Lung (tissue), 12 donors: ENCODE measurements around the gene PRPF8. TPM values are rescaled to one million over a fixed set of nuclear protein-coding genes. Genes with fewer than 3 reads are reported as not detected.
"Not testable (repeated sequence)": the region's sequence is repeated elsewhere in the genome, so short reads cannot be mapped to it uniquely, and the experiment has no call there.

Experiments used
- ATAC-seq: fragments of 200-7000 bp; cut with Tn5 transposase; one replicate; pipeline ENCODE4 v1.9.1; 2020; ENCODE audit warnings: moderate number of reproducible peaks; ENCODE audit not compliant: insufficient read depth, low FRiP score
- DNase-seq, 3 donors: peaks; one replicate each; pipeline ENCODE4 v3.0.0-alpha.2; 2013 to 2017
- H3K27ac ChIP-seq, 2 donors: one replicate each; pipeline ENCODE4 v1.5.1; 2013; ENCODE audit warnings: mild to moderate bottlenecking in 2 of 2, moderate library complexity in 2 of 2, control low read depth in 1 of 2, inconsistent platforms in 1 of 2, low read depth in 1 of 2, low read length in 1 of 2
- H3K27me3 ChIP-seq, 3 donors: one replicate each; pipeline ENCODE4 v1.5.1; 2013; ENCODE audit warnings: low read length in 2 of 3; ENCODE audit not compliant: control insufficient read depth in 3 of 3, insufficient read depth in 3 of 3
- H3K36me3 ChIP-seq, 4 donors: one replicate each; pipeline ENCODE4 v1.5.1; 2013; ENCODE audit warnings: low read length in 4 of 4, mild to moderate bottlenecking in 1 of 4, moderate library complexity in 1 of 4; ENCODE audit not compliant: control insufficient read depth in 4 of 4, insufficient read depth in 4 of 4
- H3K4me1 ChIP-seq, 5 donors: one replicate each; pipeline ENCODE4 v1.5.1; 2013; ENCODE audit warnings: low read length in 5 of 5, mild to moderate bottlenecking in 2 of 5, moderate library complexity in 1 of 5; ENCODE audit not compliant: control insufficient read depth in 5 of 5, insufficient read depth in 5 of 5
- H3K4me3 ChIP-seq: one replicate; pipeline ENCODE4 v1.5.1; 2013; ENCODE audit warnings: mild to moderate bottlenecking, control low read depth, moderate library complexity
- H3K9ac ChIP-seq, 2 donors: one replicate each; pipeline ENCODE4 v1.5.1; 2013; ENCODE audit warnings: low read length in 2 of 2, control low read depth in 1 of 2; ENCODE audit not compliant: insufficient read depth in 1 of 2
- H3K9me3 ChIP-seq, 4 donors: one replicate each; pipeline ENCODE4 v1.5.1; 2013; ENCODE audit warnings: low read length in 3 of 4, mild to moderate bottlenecking in 1 of 4, moderate library complexity in 1 of 4; ENCODE audit not compliant: control insufficient read depth in 4 of 4, insufficient read depth in 3 of 4
- WGBS, 2 donors: extraction: QIAGEN DNeasy Blood & Tissue Kit; methylation state at CpG; one replicate each; pipeline ENCODE4 v1.1.7; 2013; 5-methylcytosine and 5-hydroxymethylcytosine counted together
- polyA plus RNA-seq, 2 donors: library from polyadenylated mRNA; stranded (reverse); fragments of 200-250 nt; gene quantifications; one replicate each; pipeline ENCODE4 v1.2.1, GENCODE V29; 2013
- total RNA-seq, 2 donors: library from RNA; depleted of rRNA in 1 of 2; stranded (reverse); fragments of >200 nt in 1 of 2; gene quantifications; one replicate each; pipeline ENCODE4 v1.2.1, GENCODE V29; 2014 to 2021
- TF ChIP-seq, protein P1 (sequence below): IDR thresholded peaks from 2 replicates; pipeline ENCODE4 v1.5.1; 2012; ENCODE audit warnings: mild to moderate bottlenecking; ENCODE audit errors: control extremely low read depth, extremely low read depth
- donor health status: control.
- donor health status: control.
- donor health status: Bipolar disorder and iron deficiency.
- donor health status: healthy.
- donor health status: DM: yes; HTN: yes; CAD: no.

PRPF8 gene
- total and polyA plus RNA-seq, 4 donors: 97.2 to 277 (median 161) TPM

DNA sequence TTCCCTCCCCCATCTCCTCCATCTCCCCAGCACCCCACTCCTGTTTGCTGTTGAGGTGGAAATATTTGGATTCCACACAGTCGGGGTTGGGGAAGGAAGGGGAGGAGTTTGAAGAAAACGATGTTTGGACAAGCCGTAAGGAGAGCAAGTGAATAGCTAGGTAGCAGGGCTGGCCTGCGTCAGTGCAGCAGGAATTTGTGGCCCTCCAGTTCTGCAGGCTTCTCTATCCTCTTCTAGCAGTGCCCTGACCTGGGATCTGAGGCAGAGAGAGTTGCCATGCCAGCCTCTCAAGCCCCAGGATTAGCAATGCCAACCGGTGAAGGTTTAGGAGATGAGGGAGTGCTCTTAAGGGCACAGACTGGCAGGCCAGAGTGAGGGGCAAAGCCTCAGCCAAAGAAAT is 13.0 kb upstream of the PRPF8 start:
- peak; percentile 62 for ATAC-seq
- peak overlapping the region in 1 of 2 donors; percentile 68 for H3K27ac ChIP-seq

DNA sequence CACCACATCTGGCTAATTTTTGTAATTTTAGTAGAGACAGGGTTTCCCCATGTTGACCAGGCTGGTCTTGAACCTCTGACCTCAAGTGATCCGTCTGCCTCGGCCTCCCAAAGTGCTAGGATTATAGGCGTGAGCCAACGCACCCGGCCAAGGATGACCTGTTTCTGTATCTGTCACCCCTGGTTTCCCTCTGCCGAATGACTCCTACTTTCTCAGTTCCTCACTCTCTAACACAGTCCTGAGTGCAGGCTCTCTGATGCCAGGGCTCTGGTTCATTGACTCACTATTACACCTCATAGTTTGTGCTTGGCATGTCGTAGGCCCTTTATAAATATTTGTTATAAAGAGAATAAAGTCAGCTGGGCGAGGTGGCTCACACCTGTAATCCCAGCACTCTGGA is 10.7 kb upstream of the PRPF8 start:
- 89 to 91% methylated on average over 8 of the region's 8 CpGs for WGBS, 2 donors
- Histone ChIP-seq H3K36me3 (no peaks in the 10 kb centered on the region), H3K4me3 (no peak overlapping the region), H3K27me3 (no peaks in the 10 kb centered on the region), H3K4me1 (no peaks in the 10 kb centered on the region), H3K9me3 (no peaks in the 10 kb centered on the region), H3K27ac (no peak overlapping the region), H3K9ac (no peak overlapping the region)
- no peak for ATAC-seq
- TF ChIP-seq, protein P1, sequence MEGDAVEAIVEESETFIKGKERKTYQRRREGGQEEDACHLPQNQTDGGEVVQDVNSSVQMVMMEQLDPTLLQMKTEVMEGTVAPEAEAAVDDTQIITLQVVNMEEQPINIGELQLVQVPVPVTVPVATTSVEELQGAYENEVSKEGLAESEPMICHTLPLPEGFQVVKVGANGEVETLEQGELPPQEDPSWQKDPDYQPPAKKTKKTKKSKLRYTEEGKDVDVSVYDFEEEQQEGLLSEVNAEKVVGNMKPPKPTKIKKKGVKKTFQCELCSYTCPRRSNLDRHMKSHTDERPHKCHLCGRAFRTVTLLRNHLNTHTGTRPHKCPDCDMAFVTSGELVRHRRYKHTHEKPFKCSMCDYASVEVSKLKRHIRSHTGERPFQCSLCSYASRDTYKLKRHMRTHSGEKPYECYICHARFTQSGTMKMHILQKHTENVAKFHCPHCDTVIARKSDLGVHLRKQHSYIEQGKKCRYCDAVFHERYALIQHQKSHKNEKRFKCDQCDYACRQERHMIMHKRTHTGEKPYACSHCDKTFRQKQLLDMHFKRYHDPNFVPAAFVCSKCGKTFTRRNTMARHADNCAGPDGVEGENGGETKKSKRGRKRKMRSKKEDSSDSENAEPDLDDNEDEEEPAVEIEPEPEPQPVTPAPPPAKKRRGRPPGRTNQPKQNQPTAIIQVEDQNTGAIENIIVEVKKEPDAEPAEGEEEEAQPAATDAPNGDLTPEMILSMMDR: no peak
- no peak for DNase-seq

More for the DNA sequence above, 13.0 kb upstream of the PRPF8 start:
- peak; percentile 36 to 61 (median 60) for DNase-seq
- no peaks in the 10 kb centered on the region for H3K4me1 ChIP-seq
- H3K9ac ChIP-seq: no peak overlapping the region
- TF ChIP-seq, protein P1: no peak
- H3K36me3 ChIP-seq: no peaks in the 10 kb centered on the region
- no peak overlapping the region for H3K4me3 ChIP-seq
- H3K9me3 ChIP-seq: no peaks in the 10 kb centered on the region
- 30 to 42% methylated on average over 5 of the region's 5 CpGs for WGBS, 2 donors
- no peaks in the 10 kb centered on the region for H3K27me3 ChIP-seq

DNA sequence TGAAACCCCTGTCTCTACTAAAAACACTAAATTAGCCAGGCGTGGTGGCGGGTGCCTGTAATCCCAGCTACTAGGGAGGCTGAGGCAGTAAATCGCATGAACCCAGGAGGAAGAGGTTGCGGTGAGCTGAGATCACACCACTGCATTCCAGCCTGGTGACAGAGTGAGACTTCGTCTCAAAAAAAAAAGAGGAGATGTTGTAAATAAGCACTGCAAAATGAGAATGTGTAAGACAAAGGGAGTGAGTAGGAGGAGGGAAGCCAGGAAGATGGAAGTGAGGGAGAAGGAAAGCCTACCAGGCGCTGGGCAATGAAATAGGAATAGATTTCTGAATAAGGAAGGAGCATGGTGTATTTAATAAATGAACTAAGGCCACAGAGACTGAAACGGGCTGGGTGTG is 8.7 kb upstream of the PRPF8 start:
- WGBS, 2 donors: 92 to 94% methylated on average over 7 of the region's 7 CpGs
- DNase-seq: no peak
- no peak overlapping the region for H3K4me3 ChIP-seq
- H3K36me3 ChIP-seq: no peaks in the 10 kb centered on the region
- H3K27ac ChIP-seq: no peak overlapping the region
- TF ChIP-seq, protein P1: no peak
- H3K9me3 ChIP-seq: no peaks in the 10 kb centered on the region
- H3K9ac ChIP-seq: no peak overlapping the region
- no peaks in the 10 kb centered on the region for H3K4me1 ChIP-seq
- H3K27me3 ChIP-seq: no peaks in the 10 kb centered on the region
- ATAC-seq: no peak

DNA sequence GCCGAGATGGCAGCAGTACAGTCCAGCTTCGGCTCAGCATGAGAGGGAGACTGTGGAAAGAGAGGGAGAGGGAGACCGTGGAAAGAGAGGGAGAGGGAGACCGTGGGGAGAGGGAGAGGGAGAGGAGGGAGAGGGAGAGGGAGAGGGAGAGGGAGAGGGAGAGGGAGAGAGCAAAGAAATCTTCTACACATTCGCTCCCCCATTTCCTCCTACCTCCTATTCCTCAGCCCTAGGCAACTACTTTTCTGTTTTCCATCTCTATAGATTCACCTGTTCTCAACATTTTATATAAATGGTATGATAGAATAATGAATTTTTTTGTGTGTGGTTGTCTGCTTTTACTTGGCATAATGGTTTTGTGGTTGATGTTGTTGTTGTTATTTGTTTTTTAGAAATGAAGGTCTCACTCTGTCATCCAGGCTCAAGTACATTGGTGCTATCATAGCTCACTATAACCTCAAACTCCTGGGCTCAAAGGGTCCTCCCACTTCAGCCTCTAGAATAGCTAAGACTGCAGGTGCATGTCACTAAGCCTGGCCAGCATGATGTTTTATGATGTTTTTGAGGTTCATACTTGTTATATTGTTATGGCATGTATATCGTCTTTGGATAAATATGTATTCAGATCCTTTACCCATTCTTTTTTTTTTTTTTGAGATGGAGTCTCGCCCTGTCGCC is 6.0 kb upstream of the PRPF8 start:
- ATAC-seq (no peak), DNase-seq (no peak)
- no peaks in the 10 kb centered on the region for H3K36me3 ChIP-seq
- H3K9ac ChIP-seq: no peak overlapping the region
- H3K9me3 ChIP-seq: no peaks in the 10 kb centered on the region
- TF ChIP-seq, protein P1: no peak
- no peak overlapping the region for H3K4me3 ChIP-seq
- no peak overlapping the region for H3K27ac ChIP-seq
- H3K27me3 ChIP-seq: no peaks in the 10 kb centered on the region
- 93 to 94% methylated on average over 4 to 6 of the region's 8 CpGs for WGBS, 2 donors
- no peaks in the 10 kb centered on the region for H3K4me1 ChIP-seq

DNA sequence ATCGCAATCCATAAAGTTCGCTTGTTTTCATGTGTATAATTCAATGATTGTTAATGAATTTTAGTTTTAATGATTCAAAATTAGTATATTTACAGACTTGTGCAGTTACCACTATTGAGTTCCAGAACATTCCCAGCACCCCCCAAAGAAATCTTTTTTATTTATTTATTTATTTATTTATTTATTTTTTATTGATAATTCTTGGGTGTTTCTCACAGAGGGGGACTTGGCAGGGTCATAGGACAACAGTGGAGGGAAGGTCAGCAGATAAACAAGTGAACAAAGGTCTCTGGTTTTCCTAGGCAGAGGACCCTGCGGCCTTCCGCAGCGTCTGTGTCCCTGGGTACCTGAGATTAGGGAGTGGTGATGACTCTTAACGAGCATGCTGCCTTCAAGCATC is 3.7 kb upstream of the PRPF8 start:
- DNase-seq, H3K9ac ChIP-seq, H3K27me3 ChIP-seq, H3K9me3 ChIP-seq, H3K4me3 ChIP-seq, H3K4me1 ChIP-seq, H3K36me3 ChIP-seq, H3K27ac ChIP-seq, ATAC-seq: not testable (repeated sequence)
- WGBS, 2 donors: 75 to 84% methylated on average over 6 of the region's 6 CpGs
